ENCODE measurements around the gene MYOT. TPM values are rescaled to one million over a fixed set of nuclear protein-coding genes. Genes with fewer than 3 reads are reported as not detected.

MYOT gene
- total and polyA plus RNA-seq, 5 donors from 2014 or later: 0.37 to 0.64 TPM; not detected in 3

- no peaks in the 10 kb centered on the region for H3K4me1 ChIP-seq (ENCODE audit: control insufficient read depth, insufficient read depth, low read length, poor library complexity, severe bottlenecking)
- no peaks in the 10 kb centered on the region for H3K27me3 ChIP-seq (ENCODE audit: control insufficient read depth, insufficient read depth, low read length)
- Mint-ChIP-seq H3K4me3 (no peak overlapping the region), H3K9me3 (no peaks in the 10 kb centered on the region), H3K4me1 (peaks cover 0 to 5% (median 2%) of the 10 kb centered on the region in 4 donors), H3K36me3 (peaks cover 12% of the 10 kb centered on the region), H3K27ac (peak overlapping the region in 1 of 3 donors; percentile 41), H3K27me3 (peaks cover 14% of the 10 kb centered on the region)
- no peaks in the 10 kb centered on the region for H3K36me3 ChIP-seq (ENCODE audit: control insufficient read depth, insufficient read depth, low read length)
- ATAC-seq (ENCODE audit: low read depth in 2 of 2) (no peak), DNase-seq (no peak)
- H3K27ac ChIP-seq (ENCODE audit: insufficient read depth, low read length, poor library complexity, severe bottlenecking): no peak overlapping the region
- H3K9me3 ChIP-seq (ENCODE audit: control insufficient read depth in 2 of 2, low read length in 2 of 2): no peaks in the 10 kb centered on the region
- H3K4me3 ChIP-seq (ENCODE audit: low read depth, low read length): no peak overlapping the region
Measured at GRCh38 chr5:137870647-137871339, 3.1 kb downstream of the MYOT start.

GRCh38 chr5:137871571-137871970, 3.9 kb downstream of the MYOT start:
- Mint-ChIP-seq H3K36me3 (peaks cover 12% of the 10 kb centered on the region), H3K4me1 (peaks cover 0 to 5% (median 2%) of the 10 kb centered on the region in 4 donors), H3K27me3 (peaks cover 14% of the 10 kb centered on the region), H3K4me3 (no peak overlapping the region), H3K9me3 (no peaks in the 10 kb centered on the region), H3K27ac (no peak overlapping the region)
- DNase-seq (no peak), ATAC-seq (ENCODE audit: low read depth in 2 of 2) (no peak)
- no peak overlapping the region for H3K4me3 ChIP-seq (ENCODE audit: low read depth, low read length)
- H3K4me1 ChIP-seq (ENCODE audit: control insufficient read depth, insufficient read depth, low read length, poor library complexity, severe bottlenecking): no peaks in the 10 kb centered on the region
- H3K9me3 ChIP-seq (ENCODE audit: control insufficient read depth in 2 of 2, low read length in 2 of 2): no peaks in the 10 kb centered on the region
- no peaks in the 10 kb centered on the region for H3K27me3 ChIP-seq (ENCODE audit: control insufficient read depth, insufficient read depth, low read length)
- no peaks in the 10 kb centered on the region for H3K36me3 ChIP-seq (ENCODE audit: control insufficient read depth, insufficient read depth, low read length)
- no peak overlapping the region for H3K27ac ChIP-seq (ENCODE audit: insufficient read depth, low read length, poor library complexity, severe bottlenecking)

GRCh38 chr5:137872466-137872865, 4.8 kb downstream of the MYOT start:
- H3K27ac Mint-ChIP-seq: no peak overlapping the region
- peaks cover 5% of the 10 kb centered on the region for H3K36me3 Mint-ChIP-seq

DNA sequence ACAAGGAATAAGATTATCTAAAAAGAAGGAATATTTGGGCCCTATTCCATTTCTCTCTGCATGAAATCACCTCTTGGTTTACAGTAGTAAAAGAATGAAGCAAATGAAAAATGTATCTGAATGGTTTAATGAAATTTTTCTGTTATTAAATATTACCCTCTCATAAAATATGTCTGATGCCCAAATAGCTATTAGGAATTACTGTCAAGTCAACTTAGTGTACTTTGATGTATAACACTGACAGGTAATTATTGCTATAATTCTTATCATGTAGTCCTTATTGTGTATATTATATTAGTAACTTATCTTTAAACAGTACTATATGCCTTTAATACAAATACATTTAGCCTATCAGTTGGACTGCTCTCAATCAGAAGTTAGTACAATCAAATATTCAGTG, 8.4 kb downstream of the MYOT start:
- ATAC-seq (ENCODE audit: low read depth in 2 of 2): no peak
- Mint-ChIP-seq H3K27ac (no peak overlapping the region), H3K4me3 (no peak overlapping the region), H3K36me3 (no peaks in the 10 kb centered on the region), H3K4me1 (peaks cover 0 to 4% (median 0%) of the 10 kb centered on the region in 4 donors), H3K27me3 (peaks cover 16% of the 10 kb centered on the region), H3K9me3 (no peaks in the 10 kb centered on the region)
- H3K9me3 ChIP-seq (ENCODE audit: control insufficient read depth in 2 of 2, low read length in 2 of 2): no peaks in the 10 kb centered on the region
- no peak overlapping the region for H3K27ac ChIP-seq (ENCODE audit: insufficient read depth, low read length, poor library complexity, severe bottlenecking)
- H3K4me3 ChIP-seq (ENCODE audit: low read depth, low read length): no peak overlapping the region
- DNase-seq: no peak
- no peaks in the 10 kb centered on the region for H3K4me1 ChIP-seq (ENCODE audit: control insufficient read depth, insufficient read depth, low read length, poor library complexity, severe bottlenecking)
- no peaks in the 10 kb centered on the region for H3K36me3 ChIP-seq (ENCODE audit: control insufficient read depth, insufficient read depth, low read length)
- no peaks in the 10 kb centered on the region for H3K27me3 ChIP-seq (ENCODE audit: control insufficient read depth, insufficient read depth, low read length)

More at GRCh38 chr5:137872466-137872865, 4.8 kb downstream of the MYOT start:
- H3K4me1 Mint-ChIP-seq: peaks cover 0 to 5% (median 2%) of the 10 kb centered on the region in 4 donors
- no peak overlapping the region for H3K27ac ChIP-seq (ENCODE audit: insufficient read depth, low read length, poor library complexity, severe bottlenecking)
- no peaks in the 10 kb centered on the region for H3K4me1 ChIP-seq (ENCODE audit: control insufficient read depth, insufficient read depth, low read length, poor library complexity, severe bottlenecking)
- ATAC-seq (ENCODE audit: low read depth in 2 of 2): no peak
- no peaks in the 10 kb centered on the region for H3K9me3 Mint-ChIP-seq
- no peaks in the 10 kb centered on the region for H3K27me3 ChIP-seq (ENCODE audit: control insufficient read depth, insufficient read depth, low read length)
- peaks cover 15% of the 10 kb centered on the region for H3K27me3 Mint-ChIP-seq
- no peak overlapping the region for H3K4me3 Mint-ChIP-seq
- no peaks in the 10 kb centered on the region for H3K36me3 ChIP-seq (ENCODE audit: control insufficient read depth, insufficient read depth, low read length)
- H3K4me3 ChIP-seq (ENCODE audit: low read depth, low read length): no peak overlapping the region
- no peak for DNase-seq
- no peaks in the 10 kb centered on the region for H3K9me3 ChIP-seq (ENCODE audit: control insufficient read depth in 2 of 2, low read length in 2 of 2)

GRCh38 chr5:137880313-137880712, 12.7 kb downstream of the MYOT start:
- Mint-ChIP-seq H3K4me1 (no peaks in the 10 kb centered on the region), H3K9me3 (no peaks in the 10 kb centered on the region), H3K27me3 (peaks cover 4% of the 10 kb centered on the region), H3K36me3 (peaks cover 7% of the 10 kb centered on the region), H3K27ac (no peak overlapping the region), H3K4me3 (no peak overlapping the region)
- H3K36me3 ChIP-seq (ENCODE audit: control insufficient read depth, insufficient read depth, low read length): no peaks in the 10 kb centered on the region
- no peaks in the 10 kb centered on the region for H3K27me3 ChIP-seq (ENCODE audit: control insufficient read depth, insufficient read depth, low read length)
- H3K9me3 ChIP-seq (ENCODE audit: control insufficient read depth in 2 of 2, low read length in 2 of 2): no peaks in the 10 kb centered on the region
- no peak for ATAC-seq (ENCODE audit: low read depth in 2 of 2)
- no peak for DNase-seq
- H3K4me1 ChIP-seq (ENCODE audit: control insufficient read depth, insufficient read depth, low read length, poor library complexity, severe bottlenecking): no peaks in the 10 kb centered on the region
- H3K4me3 ChIP-seq (ENCODE audit: low read depth, low read length): no peak overlapping the region
- no peak overlapping the region for H3K27ac ChIP-seq (ENCODE audit: insufficient read depth, low read length, poor library complexity, severe bottlenecking)

- Mint-ChIP-seq H3K27ac (peak overlapping the region in 1 of 3 donors; percentile 87), H3K27me3 (peaks cover 5% of the 10 kb centered on the region), H3K4me1 (peaks cover 4 to 29% (median 12%) of the 10 kb centered on the region in 4 donors), H3K36me3 (peaks cover 2% of the 10 kb centered on the region), H3K9me3 (no peaks in the 10 kb centered on the region), H3K4me3 (peak overlapping the region in 3 of 4 donors; percentile 52 to 95 (median 92))
- Histone ChIP-seq H3K9me3 (ENCODE audit: control insufficient read depth in 2 of 2, low read length in 2 of 2) (no peaks in the 10 kb centered on the region), H3K4me3 (ENCODE audit: low read depth, low read length) (peak overlapping the region; percentile 4), H3K27me3 (ENCODE audit: control insufficient read depth, insufficient read depth, low read length) (no peaks in the 10 kb centered on the region), H3K4me1 (ENCODE audit: control insufficient read depth, insufficient read depth, low read length, poor library complexity, severe bottlenecking) (peaks cover 7% of the 10 kb centered on the region), H3K27ac (ENCODE audit: insufficient read depth, low read length, poor library complexity, severe bottlenecking) (no peak overlapping the region), H3K36me3 (ENCODE audit: control insufficient read depth, insufficient read depth, low read length) (no peaks in the 10 kb centered on the region)
- no peak for ATAC-seq (ENCODE audit: low read depth in 2 of 2)
- peak in 1 of 3 donors; percentile 10 for DNase-seq
Measured at GRCh38 chr5:137887831-137888230, 20.2 kb downstream of the MYOT start.

DNA sequence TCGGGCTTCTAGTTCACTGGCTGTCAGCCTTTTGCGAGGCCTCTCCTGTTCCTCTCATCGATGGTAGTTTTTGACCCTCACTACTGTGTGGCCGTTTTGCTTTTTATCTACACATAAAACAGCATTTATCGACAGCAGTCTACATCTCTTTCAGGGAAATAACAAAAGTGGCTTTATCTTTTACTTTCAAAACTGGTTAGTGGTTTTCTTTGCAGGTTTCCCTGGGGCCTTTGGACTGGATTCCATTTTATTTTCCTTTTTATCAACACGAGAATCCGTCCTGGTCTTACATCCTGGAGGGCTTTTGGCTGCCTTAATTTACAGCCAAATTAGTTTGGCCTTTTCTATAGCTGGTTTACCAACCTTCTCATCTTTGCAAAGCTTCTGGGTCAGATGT, 20.8 kb downstream of the MYOT start:
- no peaks in the 10 kb centered on the region for H3K36me3 Mint-ChIP-seq
- Histone ChIP-seq H3K9me3 (ENCODE audit: control insufficient read depth in 2 of 2, low read length in 2 of 2) (no peaks in the 10 kb centered on the region), H3K4me3 (ENCODE audit: low read depth, low read length) (peak overlapping the region; percentile 91), H3K4me1 (ENCODE audit: control insufficient read depth, insufficient read depth, low read length, poor library complexity, severe bottlenecking) (peaks cover 7% of the 10 kb centered on the region), H3K27me3 (ENCODE audit: control insufficient read depth, insufficient read depth, low read length) (no peaks in the 10 kb centered on the region), H3K36me3 (ENCODE audit: control insufficient read depth, insufficient read depth, low read length) (no peaks in the 10 kb centered on the region), H3K27ac (ENCODE audit: insufficient read depth, low read length, poor library complexity, severe bottlenecking) (peak overlapping the region; percentile 75)
- H3K27me3 Mint-ChIP-seq: peaks cover 5% of the 10 kb centered on the region
- peak overlapping the region; percentile 88 to 95 (median 92) for H3K4me3 Mint-ChIP-seq
- DNase-seq (no peak), ATAC-seq (ENCODE audit: low read depth in 2 of 2) (no peak)
- H3K4me1 Mint-ChIP-seq: peaks cover 4 to 29% (median 12%) of the 10 kb centered on the region in 4 donors
- H3K9me3 Mint-ChIP-seq: no peaks in the 10 kb centered on the region
- peak overlapping the region; percentile 87 to 97 (median 97) for H3K27ac Mint-ChIP-seq
